ENCODE measurements around the gene TIAM2.

- TF ChIP-seq, protein P1, sequence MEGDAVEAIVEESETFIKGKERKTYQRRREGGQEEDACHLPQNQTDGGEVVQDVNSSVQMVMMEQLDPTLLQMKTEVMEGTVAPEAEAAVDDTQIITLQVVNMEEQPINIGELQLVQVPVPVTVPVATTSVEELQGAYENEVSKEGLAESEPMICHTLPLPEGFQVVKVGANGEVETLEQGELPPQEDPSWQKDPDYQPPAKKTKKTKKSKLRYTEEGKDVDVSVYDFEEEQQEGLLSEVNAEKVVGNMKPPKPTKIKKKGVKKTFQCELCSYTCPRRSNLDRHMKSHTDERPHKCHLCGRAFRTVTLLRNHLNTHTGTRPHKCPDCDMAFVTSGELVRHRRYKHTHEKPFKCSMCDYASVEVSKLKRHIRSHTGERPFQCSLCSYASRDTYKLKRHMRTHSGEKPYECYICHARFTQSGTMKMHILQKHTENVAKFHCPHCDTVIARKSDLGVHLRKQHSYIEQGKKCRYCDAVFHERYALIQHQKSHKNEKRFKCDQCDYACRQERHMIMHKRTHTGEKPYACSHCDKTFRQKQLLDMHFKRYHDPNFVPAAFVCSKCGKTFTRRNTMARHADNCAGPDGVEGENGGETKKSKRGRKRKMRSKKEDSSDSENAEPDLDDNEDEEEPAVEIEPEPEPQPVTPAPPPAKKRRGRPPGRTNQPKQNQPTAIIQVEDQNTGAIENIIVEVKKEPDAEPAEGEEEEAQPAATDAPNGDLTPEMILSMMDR (IDR thresholded peaks at IDR 0.05) = no peak
- no peak for TF ChIP-seq POLR2A (IDR thresholded peaks at IDR 0.05)
Measured at GRCh38 chr6:155292711-155293110, 297.6 kb downstream of the TIAM2 start.

Data from ovary (tissue), 3 donors.